Hippocampal formation (tissue), 2 donors: ENCODE data around the gene ZBTB43.

Experiments
- DNase-seq, 2 donors: peaks; one replicate each; lab custom pipeline; 2025; lab: John Stamatoyannopoulos, UW

The ZBTB43 gene

DNA sequence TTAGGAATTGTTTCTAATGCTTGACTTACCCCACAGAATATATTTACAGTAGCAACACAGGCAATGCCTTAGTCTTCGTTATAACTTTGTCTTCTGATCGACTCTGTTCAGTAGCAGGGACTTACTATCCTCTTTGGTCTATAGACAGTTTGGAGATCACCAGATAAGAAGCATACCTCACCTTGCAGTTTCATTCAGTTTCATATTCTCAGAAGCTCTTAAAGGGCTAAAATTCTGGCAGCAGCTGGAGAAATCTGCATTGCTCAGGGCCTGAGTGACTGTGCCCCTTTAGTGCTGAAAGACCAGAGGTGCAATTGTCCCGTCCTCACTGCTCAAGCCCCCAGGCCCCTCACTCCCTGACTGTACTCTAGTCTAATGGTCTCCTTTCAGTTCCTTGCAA, 26.0 kb downstream of the ZBTB43 start:
- no peak for DNase-seq

DNA sequence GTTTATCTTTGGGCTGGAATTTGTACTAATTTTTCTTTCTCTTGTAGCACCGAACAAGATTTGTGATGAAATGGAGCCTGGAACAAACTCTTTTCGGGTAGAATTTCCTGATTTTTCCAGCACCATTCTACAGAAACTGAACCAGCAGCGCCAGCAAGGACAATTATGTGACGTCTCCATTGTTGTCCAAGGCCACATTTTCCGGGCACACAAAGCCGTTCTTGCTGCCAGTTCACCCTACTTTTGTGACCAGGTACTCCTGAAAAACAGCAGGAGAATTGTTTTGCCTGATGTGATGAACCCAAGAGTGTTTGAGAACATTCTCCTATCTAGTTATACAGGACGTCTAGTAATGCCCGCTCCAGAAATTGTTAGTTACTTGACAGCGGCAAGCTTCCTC, 27.6 kb downstream of the ZBTB43 start:
- no peak for DNase-seq

DNA sequence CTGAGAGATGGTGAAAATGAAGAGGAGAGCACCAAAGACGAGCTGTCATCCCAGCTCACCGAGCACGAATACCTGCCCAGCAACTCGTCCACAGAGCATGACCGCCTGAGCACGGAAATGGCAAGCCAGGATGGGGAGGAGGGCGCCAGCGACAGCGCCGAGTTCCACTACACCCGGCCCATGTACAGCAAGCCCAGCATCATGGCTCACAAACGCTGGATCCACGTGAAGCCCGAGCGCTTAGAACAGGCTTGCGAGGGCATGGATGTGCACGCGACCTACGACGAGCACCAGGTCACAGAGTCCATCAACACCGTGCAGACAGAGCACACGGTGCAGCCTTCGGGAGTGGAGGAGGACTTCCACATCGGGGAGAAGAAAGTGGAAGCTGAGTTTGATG, 28.2 kb downstream of the ZBTB43 start:
- DNase-seq: no peak

DNA sequence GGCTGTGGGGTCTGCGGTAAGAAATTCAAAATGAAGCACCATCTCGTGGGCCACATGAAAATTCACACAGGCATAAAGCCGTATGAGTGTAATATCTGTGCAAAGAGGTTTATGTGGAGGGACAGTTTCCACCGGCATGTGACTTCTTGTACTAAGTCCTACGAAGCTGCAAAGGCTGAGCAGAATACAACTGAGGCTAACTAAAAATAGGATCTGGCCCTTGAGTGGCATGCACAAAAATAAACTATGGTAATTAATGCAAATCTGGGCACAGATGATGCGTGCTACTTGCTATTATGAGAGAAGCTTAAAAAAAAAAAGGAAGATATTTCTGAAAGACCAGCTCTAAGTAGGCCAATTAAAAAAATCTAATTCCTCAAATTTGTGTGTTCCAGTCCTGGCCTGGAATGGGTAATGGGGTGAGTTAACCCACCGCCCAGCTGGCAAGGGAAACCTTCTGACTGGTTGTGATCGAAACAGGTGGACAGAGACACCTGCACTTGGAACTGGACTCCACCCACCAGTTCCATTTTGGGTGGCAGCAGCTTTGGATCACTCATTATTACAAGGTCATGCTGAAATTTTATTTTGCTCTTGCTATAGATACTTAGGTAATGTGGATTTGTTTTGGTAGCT, 29.0 kb downstream of the ZBTB43 start:
- DNase-seq: peak in 1 of 2 donors; percentile 34

DNA sequence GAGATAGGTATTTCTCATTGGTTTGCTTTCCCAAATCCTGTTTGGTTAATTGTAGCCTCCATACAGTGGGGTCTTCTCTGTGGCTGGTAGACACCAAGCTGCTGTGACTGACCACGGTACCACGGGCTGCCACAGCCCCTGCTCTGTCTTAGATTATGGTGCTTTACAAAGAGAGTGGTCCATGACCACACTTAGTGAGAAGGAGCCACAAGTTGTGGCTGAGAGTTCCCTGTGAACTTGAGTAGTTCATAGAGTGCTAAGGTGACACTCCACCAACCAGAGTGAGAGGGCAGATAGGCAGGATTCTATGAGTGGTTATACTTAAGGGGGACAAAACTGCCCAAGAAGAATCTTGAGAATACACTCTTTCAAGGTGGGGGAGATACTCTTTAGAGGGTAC, 29.8 kb downstream of the ZBTB43 start:
- no peak for DNase-seq

DNA sequence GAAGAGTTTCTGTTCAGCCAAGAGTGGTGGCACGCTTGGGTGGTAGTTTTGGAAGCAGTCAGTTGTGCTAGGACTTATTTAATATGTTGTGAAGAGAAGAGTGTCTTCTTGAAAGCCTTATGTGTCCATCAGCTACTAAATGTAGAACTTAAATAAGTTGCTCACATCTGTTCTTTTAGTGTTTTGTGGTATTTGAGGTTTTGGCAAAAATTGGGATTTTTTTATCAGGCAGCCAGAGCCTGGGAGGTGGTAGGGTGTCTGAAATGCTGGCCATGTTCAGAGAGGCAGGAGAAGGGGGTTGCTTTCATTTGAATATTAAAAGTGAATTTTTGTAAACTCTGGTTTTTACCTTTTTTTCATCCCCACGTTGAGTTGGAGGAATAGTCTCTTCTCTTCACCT, 31.4 kb downstream of the ZBTB43 start:
- DNase-seq: no peak

DNA sequence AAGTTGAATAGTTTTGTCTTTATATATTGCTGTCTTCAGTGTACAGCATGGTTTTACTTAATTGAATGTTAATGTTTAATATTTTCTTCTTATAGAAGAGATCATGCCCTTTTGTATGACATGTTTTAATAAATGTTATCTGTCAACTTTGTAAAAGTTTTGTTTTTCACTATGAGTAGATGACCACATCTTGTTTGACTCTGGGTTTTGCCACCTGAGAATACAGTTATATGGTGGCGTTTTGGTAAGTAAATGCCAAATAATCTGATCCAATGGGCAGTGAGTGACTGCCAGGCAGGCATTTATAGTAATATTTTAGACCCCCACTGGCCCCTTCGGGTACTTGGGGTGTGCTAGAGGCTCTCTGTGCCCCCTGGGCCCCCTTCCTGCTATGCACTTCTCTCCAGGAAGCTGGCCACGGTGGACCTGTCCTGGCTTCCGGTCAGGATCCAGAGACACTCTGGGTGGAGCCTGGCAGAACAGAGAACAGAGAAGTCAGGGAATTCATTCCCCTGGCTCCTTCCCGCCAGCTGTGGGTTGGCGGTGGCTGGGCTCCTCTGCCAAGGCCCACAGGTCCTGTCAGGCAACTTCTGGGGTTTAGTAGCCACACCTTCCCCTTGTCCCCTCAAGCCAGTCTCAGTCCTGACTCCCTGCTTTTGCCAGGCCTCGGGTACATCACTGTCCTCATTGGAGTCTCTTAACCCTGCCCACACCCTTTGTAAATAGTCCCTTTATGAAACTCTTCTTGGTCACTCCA, 33.4 kb downstream of the ZBTB43 start:
- DNase-seq: no peak

DNA sequence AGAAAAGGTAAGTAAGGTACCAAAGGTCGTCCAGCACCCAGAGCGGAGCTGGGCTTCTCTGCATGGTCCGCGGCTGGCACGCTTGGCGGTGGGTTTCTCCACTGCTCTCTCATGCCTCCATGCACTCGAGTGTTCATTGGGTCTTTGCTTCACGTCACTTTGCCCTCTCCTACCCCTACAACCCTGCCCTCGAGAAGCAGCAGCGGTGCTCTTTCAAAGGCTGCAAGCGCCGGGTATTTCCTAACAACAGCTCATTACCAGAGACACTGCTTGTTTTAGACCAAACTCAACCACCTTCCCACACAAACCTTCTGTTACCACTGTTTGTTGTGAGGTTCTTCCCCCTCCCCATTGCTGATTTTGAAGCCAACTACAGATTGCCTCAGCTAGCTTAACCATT, 34.1 kb downstream of the ZBTB43 start:
- peak in 1 of 2 donors; percentile 54 for DNase-seq

DNA sequence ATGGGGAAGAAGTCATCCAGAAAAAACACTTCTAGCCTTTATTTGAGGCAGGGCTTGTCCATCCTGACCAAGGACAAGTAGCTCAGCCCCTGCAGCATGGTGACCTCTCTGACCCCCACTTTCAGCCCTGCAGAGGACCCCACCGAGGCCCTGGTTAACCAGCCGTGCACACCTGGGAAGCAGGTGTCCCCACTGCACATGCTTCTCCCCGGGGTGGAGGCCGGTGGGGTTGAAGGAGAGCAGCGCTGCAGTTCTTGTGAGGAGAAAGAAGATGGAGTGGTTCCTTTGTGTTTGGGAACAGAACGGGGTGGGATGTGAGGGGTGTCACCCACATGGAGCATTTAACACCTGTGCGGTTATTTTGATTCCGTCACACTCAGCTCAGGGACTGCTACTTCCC, 34.5 kb downstream of the ZBTB43 start:
- DNase-seq: no peak

DNA sequence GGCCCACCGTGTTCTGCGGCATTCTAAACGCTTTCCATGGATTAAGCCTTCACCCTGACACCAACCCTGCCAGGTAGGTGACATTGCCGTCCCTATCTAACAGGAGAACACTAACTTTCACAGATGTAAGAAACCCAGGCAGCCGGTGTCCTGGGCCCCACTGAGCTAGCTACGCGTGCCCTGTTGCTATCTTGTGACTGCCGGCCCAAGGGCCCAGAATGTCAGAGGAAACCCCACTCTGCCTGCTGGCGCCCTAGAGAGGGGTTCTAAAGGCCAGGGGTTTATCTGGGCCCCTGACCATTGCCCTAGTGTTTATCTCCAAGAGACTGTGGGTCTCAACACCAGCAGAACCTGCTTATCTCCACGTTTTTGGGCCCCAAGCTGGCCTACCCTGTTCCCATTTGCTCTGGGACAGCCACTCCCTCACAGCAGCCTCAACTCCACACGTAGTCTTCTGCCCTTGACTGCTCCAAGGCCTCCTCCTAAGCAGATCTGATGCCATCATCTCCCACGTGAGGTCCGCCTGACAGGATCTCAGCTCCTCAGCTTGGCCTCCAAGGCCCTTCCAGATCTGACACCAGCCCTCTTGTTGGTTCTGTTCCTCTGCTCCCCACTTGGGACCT, 37.5 kb downstream of the ZBTB43 start:
- no peak for DNase-seq

DNA sequence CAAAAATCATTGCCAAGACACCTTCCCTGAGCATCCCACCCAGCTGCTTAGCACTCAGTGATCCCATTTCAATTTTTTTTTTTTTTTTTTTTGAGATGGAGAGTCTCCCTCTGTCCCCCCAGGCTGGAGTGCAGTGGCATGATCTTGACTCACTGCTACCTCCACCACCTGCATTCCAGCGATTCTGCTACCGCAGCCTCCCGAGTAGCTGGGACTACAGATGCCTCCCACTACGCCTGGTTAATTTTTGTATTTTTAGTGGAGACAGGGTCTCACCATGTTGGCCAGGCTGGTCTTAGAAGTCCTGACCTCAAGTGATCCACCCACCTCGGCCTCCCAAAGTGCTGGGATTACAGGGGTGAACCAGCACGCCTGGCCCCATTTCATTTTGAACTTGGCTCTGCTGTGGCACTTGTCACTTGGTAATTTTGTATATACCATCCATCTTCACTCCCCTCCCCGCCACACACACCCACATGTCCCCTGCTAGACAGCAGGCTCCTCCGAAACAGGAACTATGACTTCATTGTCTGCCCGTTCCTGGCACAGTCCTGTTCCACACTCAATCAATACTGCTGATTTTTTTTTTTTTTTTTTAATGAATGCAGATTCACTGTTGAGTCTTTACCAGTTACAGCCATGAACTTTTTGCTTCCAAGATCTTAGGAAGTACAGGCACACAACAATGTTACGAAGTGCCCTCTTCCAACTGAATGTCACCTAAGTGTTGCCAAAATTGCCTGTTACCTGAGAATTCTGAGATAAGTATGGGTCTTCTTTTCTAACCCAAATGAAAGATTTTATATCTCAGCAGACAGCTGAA, 38.3 kb downstream of the ZBTB43 start:
- peak; percentile 57 to 75 for DNase-seq

DNA sequence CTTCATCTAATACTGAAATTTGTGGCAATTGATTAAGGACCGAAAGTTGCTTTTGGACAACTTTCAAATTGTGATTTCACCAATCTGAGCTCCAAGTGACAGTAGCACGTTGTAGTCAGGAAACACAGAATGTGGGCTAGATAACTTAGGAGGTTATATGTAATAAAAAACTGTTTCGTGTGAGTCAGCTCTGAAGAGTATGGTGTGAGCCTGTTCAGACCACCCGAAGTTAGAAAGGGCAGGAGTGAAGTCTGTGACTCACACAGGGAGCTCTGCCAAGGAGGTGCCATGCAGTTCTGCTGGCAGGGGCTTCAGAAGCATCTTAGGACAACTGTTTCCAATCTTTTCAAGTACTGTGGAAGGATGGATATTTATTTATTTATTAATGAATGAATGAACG, 39.2 kb downstream of the ZBTB43 start:
- DNase-seq: no peak

DNA sequence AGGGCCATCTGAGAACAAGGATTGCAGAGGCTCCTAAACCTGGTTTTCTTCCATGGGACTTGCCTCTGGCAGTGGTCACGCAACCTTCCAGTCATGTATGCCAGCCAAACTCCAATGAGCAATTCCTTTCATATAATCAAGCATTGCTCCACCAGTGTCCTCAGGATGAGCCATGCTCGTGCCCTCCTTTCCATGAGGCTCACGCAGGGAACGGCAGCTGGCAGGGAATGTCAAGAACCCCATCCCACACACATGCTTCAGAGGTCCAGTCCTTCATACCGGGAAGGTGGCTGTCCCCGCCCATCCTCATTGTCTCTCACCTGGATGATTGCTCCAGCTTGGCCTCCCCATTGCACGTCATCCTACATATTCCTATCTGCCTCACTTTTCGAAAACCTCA, 42.2 kb downstream of the ZBTB43 start:
- no peak for DNase-seq

DNA sequence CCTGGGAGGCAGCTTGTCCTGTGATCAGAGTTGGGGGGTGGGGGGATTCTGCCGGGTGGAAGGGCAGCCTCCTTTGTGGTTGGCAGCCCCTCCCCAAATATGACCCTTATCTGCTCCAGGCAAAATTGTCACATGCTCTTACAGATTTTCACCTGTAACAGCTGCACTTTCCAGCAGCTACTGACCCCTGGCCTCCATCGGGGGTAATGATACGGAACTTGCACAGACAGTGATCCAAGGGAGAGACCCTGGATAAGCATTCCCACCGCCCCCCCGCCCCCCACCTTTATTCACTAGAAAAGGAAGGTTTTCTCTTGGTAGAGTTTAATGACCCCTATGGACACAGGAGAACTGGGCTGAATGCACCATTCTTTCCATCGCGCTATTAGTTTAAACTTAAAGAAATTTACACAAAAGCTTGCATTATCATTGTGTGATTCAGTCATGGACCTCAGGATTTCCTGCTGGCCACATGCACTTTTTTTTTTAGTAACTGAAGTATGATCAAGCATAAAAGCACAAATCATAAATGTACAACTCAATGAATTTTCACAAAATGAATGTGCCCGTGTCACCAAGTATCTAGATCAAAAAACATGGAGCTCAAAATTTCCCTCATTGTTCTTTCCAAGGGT, 44.9 kb downstream of the ZBTB43 start:
- DNase-seq: no peak

DNA sequence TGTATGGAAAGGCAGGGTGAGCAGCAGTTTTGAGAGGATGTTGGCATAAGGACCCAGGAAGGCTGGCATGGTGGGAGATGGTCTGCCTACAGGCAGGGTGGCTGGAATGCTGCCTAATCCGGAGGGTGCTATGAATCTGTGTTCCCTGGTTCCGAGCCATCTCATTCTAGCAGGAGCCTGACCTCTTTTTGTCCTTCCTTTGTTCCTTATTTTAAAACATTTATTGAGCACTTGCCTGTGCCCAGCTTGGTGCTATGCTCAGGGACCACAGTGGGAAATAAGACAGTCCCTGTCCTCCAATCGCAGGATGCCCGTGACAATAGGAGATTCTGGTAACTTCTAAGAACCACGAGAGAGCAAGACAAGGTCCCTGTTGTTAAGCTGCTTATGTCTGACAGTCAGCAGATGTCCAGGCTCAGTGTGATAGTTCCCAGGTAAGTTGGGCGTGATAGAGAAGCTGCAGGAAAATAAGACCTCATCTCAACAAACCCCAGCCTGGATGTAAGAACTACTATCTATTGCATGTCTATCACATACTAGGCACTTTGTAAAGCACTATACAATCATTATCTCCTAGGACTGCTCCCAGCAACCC, 46.5 kb downstream of the ZBTB43 start:
- DNase-seq: no peak

DNA sequence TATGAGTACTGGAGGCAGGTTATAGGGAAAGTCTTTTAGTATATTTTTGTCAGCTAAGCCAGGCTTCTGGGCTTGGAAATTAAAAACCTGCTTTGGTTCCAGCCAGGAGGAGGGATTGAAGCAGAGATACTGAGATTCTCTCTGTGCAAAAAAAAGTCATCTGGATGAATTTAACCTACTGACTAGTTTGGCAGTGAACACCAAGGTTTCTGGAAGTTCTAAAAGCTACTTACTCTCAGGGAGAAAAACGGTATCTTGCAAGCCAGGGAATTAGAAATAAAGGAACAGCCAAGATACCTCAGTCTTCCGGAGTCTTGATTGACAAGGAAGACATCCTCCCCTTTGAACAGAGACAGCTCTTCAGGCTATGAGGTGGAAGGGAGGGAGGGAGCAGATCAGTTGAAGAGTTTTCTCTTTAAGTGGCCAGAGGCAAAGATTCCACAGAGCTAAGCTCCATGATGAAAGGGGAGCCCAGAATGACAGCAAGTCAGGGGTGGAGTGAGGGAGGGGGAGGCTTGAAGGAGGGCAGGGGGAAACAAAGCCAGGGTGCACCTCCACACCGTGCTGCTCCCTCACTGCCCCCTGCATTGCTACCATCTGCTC, 47.3 kb downstream of the ZBTB43 start:
- DNase-seq: no peak

DNA sequence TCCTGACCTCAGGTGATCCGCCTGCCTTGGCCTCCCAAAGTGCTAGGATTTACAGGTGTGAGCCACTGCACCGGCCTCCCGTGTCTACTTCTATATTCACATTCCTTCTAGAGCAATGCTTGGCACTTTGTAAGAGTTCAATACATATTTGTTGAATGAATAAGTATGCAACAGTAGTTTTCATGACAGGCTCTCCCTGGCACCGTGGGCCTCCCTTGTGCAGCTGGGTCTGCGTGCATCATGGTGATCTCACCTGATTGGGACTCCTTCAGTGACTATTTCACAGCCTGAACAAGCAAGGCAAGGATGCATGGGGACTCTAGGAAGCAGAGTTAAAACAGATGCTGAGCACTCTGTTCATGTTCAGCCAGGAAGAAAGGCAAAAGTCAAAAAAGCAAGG, 48.8 kb downstream of the ZBTB43 start:
- no peak for DNase-seq

DNA sequence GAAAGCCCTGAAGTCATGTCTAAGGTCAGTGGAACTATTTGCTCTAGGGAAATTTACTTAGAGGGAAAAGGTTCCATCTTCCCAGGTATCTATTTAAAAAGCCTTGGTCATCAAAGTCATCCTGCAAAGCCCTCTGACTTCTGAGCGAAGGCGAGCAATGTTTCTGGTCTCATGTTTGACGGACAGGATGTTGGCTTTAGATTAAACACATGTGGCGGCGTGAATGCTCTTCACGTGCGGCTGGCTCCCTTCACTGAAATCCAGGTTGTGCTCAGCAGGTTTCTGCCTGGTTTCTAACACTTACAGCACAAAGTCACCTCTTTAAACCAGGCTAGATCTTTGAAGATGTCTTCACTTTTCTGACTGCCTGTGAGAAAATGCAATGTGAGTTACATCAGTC, 49.9 kb downstream of the ZBTB43 start:
- DNase-seq: no peak

DNA sequence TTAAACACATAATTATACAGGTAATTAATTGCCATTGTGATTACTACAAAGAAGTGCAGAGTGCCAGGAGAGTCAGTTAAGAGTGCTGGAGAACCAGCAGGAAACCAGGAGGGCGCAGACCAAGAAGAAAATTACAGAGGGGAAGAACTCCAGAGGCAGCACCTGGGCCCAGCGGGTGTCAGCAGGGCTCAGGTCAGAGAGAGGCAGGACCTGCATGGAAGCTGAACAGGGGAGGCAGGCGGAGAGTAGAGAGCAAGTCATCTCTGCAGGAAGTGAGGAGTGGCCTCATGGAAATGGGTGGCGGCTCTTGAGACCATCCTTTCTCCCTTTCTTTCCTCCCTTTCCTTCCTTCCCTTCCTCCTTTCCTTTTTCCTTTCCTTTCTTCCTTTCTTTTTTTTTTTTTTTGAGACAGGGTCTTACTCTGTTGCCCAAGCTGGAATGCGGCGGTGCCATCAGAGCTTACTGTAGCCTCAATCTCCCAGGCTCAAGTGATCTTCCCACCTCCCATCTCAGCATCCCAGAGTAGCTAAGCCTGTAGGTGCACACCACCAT, 51.6 kb downstream of the ZBTB43 start:
- no peak for DNase-seq

DNA sequence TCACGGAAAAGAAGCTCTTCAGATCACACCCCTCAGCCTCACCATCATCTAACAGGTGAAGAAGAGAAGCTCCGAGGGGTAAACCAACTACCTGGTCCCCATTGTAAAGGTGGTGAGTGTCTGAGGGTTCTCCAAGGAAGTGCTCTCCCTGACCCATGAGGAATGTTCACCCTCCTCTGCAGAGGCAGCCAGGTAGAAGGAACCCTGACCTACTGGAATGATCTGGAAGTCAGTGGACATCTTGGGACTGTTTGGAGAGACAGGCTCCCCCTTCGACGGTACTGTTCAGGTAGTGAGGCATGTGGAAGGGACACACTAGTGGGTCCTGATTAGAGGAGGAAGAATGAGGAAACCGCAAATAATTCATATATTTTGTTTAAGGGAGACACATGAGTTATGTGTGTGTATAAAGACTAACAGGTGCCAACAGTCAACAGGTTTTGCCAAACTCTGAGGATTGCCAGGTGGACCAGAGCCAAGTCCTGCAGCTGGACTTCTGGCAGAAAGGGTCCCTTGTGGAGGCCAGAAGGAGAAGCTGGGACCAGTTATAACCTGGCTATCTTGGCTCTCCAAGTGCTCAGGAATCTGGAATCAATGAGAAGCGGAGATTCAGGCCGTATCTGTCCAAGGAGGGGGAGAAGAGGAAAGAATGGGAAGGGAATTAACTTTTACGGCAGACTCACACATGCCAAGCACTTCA, 52.6 kb downstream of the ZBTB43 start:
- no peak for DNase-seq
